ENCODE data around the gene PEAK1.

Gene PEAK1

DNA sequence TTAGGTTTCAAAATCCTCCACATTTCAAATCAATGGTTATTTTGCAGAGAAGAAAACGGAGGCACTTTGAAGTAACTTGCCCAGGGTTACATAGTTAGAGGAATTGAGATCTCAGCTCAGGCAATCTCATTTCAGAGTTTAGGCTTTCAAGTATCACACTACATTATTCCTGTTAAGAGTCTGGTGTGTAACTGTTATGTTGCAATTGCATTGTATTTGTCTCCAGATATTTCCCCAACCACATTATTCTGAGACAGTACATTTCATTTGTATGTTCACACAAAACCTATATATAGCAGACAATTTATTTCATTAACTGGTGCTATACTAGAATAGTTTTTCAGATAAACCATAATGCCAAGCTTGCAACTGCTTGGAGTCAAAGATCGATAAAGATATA, 194.8 kb downstream of the PEAK1 start:
- TF ChIP-seq, protein P1, sequence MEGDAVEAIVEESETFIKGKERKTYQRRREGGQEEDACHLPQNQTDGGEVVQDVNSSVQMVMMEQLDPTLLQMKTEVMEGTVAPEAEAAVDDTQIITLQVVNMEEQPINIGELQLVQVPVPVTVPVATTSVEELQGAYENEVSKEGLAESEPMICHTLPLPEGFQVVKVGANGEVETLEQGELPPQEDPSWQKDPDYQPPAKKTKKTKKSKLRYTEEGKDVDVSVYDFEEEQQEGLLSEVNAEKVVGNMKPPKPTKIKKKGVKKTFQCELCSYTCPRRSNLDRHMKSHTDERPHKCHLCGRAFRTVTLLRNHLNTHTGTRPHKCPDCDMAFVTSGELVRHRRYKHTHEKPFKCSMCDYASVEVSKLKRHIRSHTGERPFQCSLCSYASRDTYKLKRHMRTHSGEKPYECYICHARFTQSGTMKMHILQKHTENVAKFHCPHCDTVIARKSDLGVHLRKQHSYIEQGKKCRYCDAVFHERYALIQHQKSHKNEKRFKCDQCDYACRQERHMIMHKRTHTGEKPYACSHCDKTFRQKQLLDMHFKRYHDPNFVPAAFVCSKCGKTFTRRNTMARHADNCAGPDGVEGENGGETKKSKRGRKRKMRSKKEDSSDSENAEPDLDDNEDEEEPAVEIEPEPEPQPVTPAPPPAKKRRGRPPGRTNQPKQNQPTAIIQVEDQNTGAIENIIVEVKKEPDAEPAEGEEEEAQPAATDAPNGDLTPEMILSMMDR (IDR thresholded peaks at IDR 0.05) = no peak
- no peaks in the 10 kb centered on the region for H3K9me3 ChIP-seq
- intact Hi-C loops (cut with DNase I; ENCODE audit: low total_unique reads) = no loop called here
- H3K36me3 ChIP-seq = no peaks in the 10 kb centered on the region
- H3K4me3 ChIP-seq = no peak overlapping the region
- DNase-seq = no peak
- no peaks in the 10 kb centered on the region for H3K27me3 ChIP-seq
- H3K27ac ChIP-seq = no peak overlapping the region
- peaks cover 0 to 7% (median 3%) of the 10 kb centered on the region in 4 donors for H3K4me1 ChIP-seq

DNA sequence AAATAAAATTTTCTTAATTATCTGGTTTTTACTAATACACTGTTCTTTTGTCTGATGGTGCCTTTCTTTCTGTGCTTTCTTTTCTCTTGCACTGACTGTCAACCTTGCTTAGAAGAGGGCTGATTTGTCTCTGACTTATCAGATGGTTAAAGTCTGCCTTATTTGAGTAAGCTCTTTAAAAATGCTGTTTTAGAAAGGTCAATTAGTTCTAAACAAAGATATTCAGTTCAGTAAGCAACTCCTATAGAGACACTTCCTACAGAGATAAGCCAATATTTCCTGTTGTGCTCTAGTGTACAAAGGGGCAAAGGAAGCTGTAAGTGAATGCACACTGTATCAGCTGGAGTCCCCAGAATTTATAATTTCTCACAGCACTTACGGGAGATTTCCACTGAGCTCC, 195.6 kb downstream of the PEAK1 start:
- Histone ChIP-seq H3K9me3 (no peaks in the 10 kb centered on the region), H3K4me3 (no peak overlapping the region), H3K27ac (no peak overlapping the region), H3K4me1 (peaks cover 0 to 7% (median 3%) of the 10 kb centered on the region in 4 donors), H3K27me3 (no peaks in the 10 kb centered on the region), H3K36me3 (no peaks in the 10 kb centered on the region)
- TF ChIP-seq, protein P1 (IDR thresholded peaks at IDR 0.05) = no peak
- DNase-seq = no peak
- intact Hi-C loops (cut with DNase I; ENCODE audit: low total_unique reads) = no loop called here

DNA sequence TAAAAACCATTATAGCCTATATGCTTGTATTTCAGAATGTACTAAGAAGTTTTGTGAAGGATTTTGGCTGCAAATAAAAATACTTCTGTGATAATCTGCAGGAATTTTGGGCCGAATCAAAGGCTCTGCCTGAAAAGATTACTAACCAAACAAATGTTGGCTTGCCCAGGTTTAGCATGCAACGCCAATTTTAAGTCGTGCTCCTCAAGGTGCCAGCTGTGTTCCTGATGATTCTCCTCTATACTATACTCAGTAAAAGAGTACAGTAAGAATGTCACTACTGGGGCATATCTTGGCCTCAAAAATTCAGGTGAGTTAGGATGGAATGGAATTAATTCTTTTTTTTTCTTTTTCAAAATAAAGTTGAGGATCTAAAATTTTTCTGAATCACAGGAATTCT, 198.2 kb downstream of the PEAK1 start:
- Histone ChIP-seq H3K4me1 (peaks cover 0 to 7% (median 3%) of the 10 kb centered on the region in 4 donors), H3K27ac (no peak overlapping the region), H3K4me3 (no peak overlapping the region), H3K36me3 (no peaks in the 10 kb centered on the region), H3K9me3 (no peaks in the 10 kb centered on the region), H3K27me3 (no peaks in the 10 kb centered on the region)
- DNase-seq = no peak
- intact Hi-C loops (cut with DNase I; ENCODE audit: low total_unique reads) = no loop called here
- TF ChIP-seq, protein P1 (IDR thresholded peaks at IDR 0.05) = no peak

DNA sequence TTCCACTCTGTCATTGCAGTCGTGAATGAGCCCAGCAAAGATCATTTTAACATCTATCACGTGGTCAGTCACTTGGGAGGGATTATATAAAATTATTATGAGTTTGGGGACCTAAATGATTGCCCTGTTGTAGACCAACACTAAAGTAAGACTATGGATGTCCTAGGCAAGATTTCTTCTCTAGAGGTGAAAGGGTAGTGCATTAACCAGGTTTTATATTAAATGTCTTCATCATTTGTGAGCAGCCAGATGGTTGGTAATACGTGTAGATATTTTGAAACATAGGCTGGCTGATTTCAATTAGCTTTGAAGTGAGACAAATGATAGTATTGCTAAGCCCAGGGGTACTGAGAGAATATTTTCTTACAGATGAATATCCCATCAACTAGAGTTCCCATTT, 198.7 kb downstream of the PEAK1 start:
- no peaks in the 10 kb centered on the region for H3K36me3 ChIP-seq
- H3K27ac ChIP-seq = no peak overlapping the region
- intact Hi-C loops (cut with DNase I; ENCODE audit: low total_unique reads) = no loop called here
- TF ChIP-seq, protein P1 (IDR thresholded peaks at IDR 0.05) = no peak
- no peaks in the 10 kb centered on the region for H3K9me3 ChIP-seq
- no peak overlapping the region for H3K4me3 ChIP-seq
- no peak for DNase-seq
- peaks cover 0 to 7% (median 3%) of the 10 kb centered on the region in 4 donors for H3K4me1 ChIP-seq
- H3K27me3 ChIP-seq = no peaks in the 10 kb centered on the region

DNA sequence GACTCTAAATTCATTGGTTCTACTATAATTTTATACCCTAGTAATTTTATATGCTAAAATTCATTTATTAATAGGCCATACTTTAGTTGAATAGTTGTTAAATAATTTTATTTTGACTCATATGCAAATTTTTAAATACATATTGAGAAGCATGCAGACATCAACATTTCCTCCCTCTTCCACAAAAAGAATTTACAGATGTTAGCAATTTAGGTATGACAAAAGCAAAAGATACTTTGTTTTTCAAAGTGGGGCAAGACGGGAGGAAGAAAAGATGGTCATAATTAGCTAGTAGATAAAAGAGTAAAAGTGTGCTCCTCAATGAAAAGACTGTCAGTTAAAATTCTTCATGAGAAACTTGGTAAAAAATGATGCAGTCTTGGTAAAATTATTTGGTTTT, 200.1 kb downstream of the PEAK1 start:
- peaks cover 0 to 3% (median 0%) of the 10 kb centered on the region in 3 donors for H3K36me3 ChIP-seq
- no peaks in the 10 kb centered on the region for H3K27me3 ChIP-seq
- H3K9me3 ChIP-seq = no peaks in the 10 kb centered on the region
- TF ChIP-seq, protein P1 (IDR thresholded peaks at IDR 0.05) = no peak
- H3K4me3 ChIP-seq = no peak overlapping the region
- intact Hi-C loops (cut with DNase I; ENCODE audit: low total_unique reads) = no loop called here
- DNase-seq = no peak
- H3K4me1 ChIP-seq = peaks cover 0 to 7% (median 3%) of the 10 kb centered on the region in 4 donors
- H3K27ac ChIP-seq = no peak overlapping the region

DNA sequence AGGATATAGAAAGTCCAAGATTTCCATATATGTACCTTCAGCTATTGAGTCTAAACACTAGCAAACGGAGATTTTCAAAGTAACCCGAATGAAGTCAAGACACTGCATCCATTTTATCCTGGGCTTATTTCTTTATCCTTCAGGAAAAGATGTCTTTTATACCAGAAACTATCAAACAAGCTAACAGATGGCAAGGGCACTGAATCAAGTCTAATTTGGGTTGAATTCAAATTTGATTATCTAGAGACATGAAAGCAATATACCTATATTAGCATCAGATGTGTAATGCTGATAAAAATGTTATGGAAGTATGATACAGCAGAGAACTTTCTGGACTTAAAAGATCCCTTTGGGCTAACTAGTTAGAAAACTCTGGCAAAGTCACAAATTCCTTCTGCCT, 210.7 kb downstream of the PEAK1 start:
- TF ChIP-seq, protein P1 (IDR thresholded peaks at IDR 0.05) = no peak
- H3K4me1 ChIP-seq = no peaks in the 10 kb centered on the region
- H3K27me3 ChIP-seq = no peaks in the 10 kb centered on the region
- intact Hi-C loops (cut with DNase I; ENCODE audit: low total_unique reads) = no loop called here
- peaks cover 0 to 3% (median 0%) of the 10 kb centered on the region in 3 donors for H3K9me3 ChIP-seq
- no peak overlapping the region for H3K4me3 ChIP-seq
- H3K36me3 ChIP-seq = peaks cover 0 to 13% (median 0%) of the 10 kb centered on the region in 3 donors
- no peak for DNase-seq
- no peak overlapping the region for H3K27ac ChIP-seq

Data from tibial artery (tissue), 4 donors.